ENCODE results near the gene UNC5CL.
"Not testable (repeated sequence)": the region's sequence is repeated elsewhere in the genome, so short reads cannot be mapped to it uniquely, and the experiment has no call there.

DNA sequence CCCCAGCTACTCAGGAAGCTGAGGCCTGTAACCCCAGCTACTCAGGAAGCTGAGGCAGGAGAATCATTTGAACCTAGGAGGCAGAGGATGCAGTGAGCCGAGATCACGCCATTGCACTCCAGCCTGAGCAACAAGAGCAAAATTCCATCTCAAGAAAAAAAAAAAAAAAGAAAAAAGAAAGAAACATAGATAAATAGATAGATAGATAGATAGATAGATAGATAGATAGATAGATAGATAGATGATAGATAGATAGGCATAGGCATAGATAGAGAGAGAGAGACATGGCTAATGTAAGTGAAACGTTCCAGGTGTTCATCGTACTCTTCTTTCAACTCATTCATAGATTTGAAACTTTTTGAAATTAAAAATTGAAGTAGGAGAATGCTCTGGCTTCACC, 32.0 kb downstream of the UNC5CL start:
- TF ChIP-seq, protein P1, sequence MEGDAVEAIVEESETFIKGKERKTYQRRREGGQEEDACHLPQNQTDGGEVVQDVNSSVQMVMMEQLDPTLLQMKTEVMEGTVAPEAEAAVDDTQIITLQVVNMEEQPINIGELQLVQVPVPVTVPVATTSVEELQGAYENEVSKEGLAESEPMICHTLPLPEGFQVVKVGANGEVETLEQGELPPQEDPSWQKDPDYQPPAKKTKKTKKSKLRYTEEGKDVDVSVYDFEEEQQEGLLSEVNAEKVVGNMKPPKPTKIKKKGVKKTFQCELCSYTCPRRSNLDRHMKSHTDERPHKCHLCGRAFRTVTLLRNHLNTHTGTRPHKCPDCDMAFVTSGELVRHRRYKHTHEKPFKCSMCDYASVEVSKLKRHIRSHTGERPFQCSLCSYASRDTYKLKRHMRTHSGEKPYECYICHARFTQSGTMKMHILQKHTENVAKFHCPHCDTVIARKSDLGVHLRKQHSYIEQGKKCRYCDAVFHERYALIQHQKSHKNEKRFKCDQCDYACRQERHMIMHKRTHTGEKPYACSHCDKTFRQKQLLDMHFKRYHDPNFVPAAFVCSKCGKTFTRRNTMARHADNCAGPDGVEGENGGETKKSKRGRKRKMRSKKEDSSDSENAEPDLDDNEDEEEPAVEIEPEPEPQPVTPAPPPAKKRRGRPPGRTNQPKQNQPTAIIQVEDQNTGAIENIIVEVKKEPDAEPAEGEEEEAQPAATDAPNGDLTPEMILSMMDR (IDR thresholded peaks at IDR 0.05) = not testable (repeated sequence)
- TF ChIP-seq EP300, POLR2AphosphoS5, POLR2A (IDR thresholded peaks at IDR 0.05): not testable (repeated sequence)

Data from upper lobe of left lung (tissue), 4 donors.